Measurements from ENCODE around the gene KRT85. TPM values are rescaled to one million over a fixed set of nuclear protein-coding genes. Genes with fewer than 3 reads are reported as not detected.

Gene KRT85
- total RNA-seq, 1 donor from 2014 or later: not detected

GRCh38 chr12:52324153-52324444 is 43.2 kb downstream of the KRT85 start:
- DNase-seq (ENCODE audit: low spot score): no peak

DNA sequence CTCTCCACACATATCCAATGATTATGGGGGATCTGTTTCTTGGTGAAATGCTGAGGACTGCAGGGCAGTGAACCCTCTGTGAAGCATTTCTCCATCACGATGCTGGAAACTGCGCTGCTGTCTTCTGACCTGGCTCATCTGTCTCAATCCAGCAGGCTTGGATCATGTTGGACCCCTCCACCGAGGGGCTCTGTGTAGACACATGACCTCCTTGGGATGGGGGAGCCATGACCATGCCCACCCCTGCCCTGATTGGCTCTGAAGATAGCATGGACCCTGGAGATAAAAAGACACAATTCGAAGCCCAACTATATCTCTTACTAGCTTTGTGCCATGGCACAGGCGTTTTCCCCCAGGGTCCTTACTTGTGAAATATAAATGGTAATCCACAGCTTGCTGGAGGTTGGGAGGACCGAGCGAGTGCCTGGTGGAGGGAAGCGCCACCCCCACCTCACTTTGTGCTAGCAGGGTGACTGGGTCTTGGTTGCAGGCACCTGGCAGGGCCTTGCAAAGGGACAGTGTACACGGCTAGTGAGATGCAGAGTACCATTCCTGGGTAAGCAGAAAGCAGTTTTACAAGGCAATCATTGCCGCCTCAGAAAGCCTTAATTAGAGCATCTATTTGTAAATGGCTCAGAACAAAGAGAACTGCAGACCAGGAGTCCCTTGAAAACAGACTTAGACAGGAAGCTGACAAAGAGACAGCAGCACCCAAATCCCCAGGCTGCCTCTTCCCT is 43.7 kb downstream of the KRT85 start:
- no peak for DNase-seq (ENCODE audit: low spot score)

DNA sequence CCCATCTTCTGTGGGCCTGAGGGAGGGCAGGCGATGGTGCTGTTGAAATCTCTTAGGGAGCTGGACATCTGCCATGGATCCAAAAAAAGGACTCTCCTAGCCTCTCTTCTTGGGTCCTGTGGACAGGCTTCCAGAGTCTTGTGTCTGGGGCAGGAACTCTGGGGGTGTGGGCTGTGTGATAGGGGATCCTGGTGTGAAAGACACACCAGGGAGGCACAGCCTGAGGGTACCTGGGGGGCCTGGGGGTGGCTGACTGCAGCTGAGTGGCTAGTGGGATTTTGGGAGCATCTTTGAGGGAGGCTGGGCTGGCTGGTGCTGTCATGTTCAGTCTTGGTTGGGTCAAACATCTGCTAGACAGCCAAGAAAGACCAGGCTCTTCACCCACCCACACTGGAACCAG is 44.3 kb downstream of the KRT85 start:
- DNase-seq (ENCODE audit: low spot score): no peak

- DNase-seq (ENCODE audit: low spot score): no peak
These were observed 45.2 kb downstream of the KRT85 start for GRCh38 chr12:52322069-52322468.

GRCh38 chr12:52321418-52321817 is 45.9 kb downstream of the KRT85 start:
- DNase-seq (ENCODE audit: low spot score): no peak

DNA sequence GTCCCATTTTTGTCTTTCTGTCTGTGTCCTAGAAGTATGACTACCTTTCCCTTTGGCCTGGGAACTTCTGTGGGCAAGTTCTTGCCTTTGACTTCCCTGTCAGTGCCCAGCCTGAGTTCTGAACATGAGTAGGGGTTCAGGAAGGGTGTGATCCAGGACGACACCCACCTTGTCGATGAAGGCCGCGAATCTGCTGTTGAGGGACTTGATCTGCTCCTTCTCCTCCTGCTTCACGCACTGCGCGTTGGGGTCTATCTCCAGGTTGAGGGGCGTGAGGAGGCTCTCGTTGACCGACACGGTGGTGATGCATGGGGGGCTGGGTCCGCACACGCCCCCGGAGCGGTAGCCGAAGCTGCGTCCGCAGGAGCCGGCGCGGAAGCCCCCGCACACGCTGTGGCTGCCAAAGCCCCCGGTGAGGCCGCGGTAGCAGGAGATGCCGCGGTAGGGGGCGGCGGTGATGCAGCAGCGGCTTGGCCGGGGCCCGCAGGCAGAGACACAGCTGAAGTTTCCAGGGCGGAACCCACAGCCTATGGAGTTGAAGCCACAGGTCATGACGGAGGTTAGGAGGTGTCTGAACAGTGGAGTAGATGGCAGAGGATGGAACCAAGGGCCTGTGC is 46.4 kb downstream of the KRT85 start, which contains the start of gene KRT83:
TSS of gene KRT83 (minus strand) at position 615 of the 617 bp plus-strand sequence. CDS start at position 552, 63 bp downstream.
- no peak for DNase-seq (ENCODE audit: low spot score)

GRCh38 chr12:52319097-52319496 is 48.2 kb downstream of the KRT85 start:
- DNase-seq (ENCODE audit: low spot score): no peak

DNA sequence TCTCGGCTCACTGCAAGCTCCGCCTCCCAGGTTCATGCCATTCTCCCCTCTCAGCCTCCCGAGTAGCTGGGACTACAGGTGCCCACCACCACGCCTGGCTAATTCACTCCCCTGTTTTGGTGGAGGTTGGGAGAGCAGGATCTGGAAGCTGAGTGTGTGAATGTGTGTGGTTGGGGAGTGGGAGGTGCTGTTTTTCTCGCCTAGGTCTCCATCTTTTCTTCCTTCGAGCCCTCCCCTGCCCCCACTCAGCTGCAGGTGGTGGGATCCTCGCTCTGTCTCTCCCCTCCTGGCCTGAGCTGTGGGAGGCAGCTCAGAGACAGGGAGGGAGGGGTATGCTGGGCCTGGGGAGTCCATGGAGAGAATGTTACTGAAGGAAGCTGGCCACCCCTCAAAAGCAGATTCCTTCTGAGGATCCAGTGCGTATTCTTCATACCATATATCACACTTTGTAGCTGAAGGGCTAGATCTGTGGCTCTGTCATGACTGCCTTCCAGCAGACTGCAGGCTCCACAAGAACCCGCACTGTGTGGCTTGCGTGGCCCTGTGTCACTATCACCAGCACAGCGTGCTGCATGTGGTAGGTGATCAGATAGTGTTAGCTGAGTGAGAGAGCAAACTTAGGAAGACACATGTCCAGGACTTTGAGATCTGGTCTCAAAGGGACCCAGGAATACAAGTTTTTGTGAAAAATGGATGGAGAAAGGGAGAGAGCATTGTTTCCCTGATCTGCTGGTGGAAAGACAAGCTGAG is 48.9 kb downstream of the KRT85 start:
- no peak for DNase-seq (ENCODE audit: low spot score)

DNA sequence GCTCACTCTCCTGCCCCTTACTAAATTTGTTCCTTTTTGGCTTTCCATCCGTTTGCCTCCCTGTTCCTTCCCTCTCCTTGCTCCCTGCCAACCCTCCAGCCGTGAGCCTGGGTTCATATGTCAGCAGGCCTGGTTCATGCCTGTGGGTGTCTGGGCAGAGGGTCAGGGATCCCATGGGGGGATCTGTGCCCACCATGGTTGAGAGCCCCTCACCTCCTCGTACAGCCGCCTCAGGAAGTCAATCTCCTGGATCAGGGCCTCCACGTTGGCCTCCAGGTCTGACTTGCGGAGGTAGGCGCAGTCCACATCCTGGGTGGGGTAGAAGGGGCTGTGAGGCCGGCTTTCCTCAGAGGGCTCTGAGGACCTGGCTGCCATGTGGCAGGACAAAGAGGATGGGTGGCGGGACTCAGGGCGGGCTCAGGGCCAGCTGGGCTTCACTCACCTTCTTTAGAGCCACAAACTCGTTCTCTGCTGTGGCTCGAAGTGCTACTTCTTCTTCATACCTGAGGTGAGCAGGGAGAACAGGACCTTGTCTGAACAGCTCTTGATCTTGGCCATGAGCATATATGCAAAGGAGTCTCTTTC is 49.7 kb downstream of the KRT85 start:
- peak; percentile 34 for DNase-seq (ENCODE audit: low spot score)

GRCh38 chr12:52316701-52317100 is 50.6 kb downstream of the KRT85 start:
- peak; percentile 33 for DNase-seq (ENCODE audit: low spot score)

GRCh38 chr12:52316290-52316689 is 51.0 kb downstream of the KRT85 start:
- peak; percentile 32 for DNase-seq (ENCODE audit: low spot score)

- peak; percentile 28 for DNase-seq (ENCODE audit: low spot score)
These were observed 51.6 kb downstream of the KRT85 start for GRCh38 chr12:52315721-52316120.

GRCh38 chr12:52314511-52314910 is 52.8 kb downstream of the KRT85 start:
- DNase-seq (ENCODE audit: low spot score): peak; percentile 30

GRCh38 chr12:52313926-52314325 is 53.4 kb downstream of the KRT85 start:
- DNase-seq (ENCODE audit: low spot score): peak; percentile 42

- DNase-seq (ENCODE audit: low spot score): peak; percentile 20
These were observed 53.8 kb downstream of the KRT85 start for GRCh38 chr12:52313461-52313860.

- DNase-seq (ENCODE audit: low spot score): peak; percentile 25
These were observed 55.2 kb downstream of the KRT85 start for GRCh38 chr12:52312086-52312485.

DNA sequence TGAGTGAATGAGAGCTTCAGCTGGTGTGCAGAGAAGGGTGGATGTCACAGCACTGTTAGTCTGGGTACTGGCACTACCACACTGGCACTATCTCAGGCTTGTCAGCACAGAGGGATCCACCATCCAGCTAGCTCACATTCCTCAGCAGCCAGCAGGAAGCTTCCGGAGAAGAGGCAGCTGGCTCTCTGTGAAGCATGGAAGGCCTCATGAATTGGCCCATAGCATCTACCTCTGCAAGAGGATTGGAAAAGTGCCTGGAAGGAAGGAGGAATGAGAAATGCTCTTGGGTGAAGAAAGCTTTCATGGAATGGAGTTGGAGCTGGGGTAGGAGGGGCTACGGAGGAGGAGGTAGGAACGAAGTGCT is 56.0 kb downstream of the KRT85 start:
- DNase-seq (ENCODE audit: low spot score): no peak

DNA sequence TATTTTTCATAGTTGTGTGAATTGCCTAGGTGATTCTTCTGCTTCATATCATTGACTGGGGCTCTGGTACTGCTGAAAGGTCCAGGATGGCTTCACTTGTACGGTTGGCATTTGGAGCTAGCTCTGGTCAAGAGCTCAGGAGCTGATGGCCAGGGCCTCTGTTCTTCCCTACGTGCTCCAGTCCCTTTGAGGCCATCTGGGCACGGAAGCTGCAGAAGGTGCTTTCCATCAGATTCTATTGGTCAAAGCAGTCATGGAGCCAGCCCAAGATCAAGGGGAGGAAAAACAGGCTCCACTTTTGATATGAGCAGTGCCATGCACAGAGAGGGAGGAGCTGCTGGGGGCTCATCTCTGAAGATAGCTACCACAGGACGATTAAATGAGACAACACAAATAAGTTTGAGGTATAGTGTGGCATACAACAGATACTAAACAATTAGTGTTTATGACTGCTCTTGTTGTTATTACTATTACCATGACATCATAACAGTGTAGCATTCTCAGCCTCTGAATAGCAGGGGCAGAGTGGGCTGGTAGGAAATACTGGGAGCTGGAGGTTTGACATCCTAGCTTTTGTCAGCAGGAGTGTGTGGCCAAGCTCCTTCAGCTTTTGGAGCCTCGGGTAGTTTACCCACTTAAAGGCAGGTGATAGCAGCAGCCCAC is 56.5 kb downstream of the KRT85 start:
- DNase-seq (ENCODE audit: low spot score): no peak
